PC-9 (cell line): ENCODE data around the gene HDGFL2.

Experiments used
- EZH2 ChIP-seq: fragments of 200-600 bp; sonication (generic); IDR thresholded peaks from 2 replicates; pipeline ENCODE4 v1.8.0; 2017; ENCODE audit warnings: antibody characterized with exemption, low read depth
- TF ChIP-seq, protein P1 (sequence below): fragments of 200-600 bp; sonication (generic); conservative IDR thresholded peaks from 2 replicates; pipeline ENCODE4 v1.6.1; 2017; ENCODE audit warnings: mixed run types, antibody characterized with exemption, mild to moderate bottlenecking, moderate library complexity

DNA sequence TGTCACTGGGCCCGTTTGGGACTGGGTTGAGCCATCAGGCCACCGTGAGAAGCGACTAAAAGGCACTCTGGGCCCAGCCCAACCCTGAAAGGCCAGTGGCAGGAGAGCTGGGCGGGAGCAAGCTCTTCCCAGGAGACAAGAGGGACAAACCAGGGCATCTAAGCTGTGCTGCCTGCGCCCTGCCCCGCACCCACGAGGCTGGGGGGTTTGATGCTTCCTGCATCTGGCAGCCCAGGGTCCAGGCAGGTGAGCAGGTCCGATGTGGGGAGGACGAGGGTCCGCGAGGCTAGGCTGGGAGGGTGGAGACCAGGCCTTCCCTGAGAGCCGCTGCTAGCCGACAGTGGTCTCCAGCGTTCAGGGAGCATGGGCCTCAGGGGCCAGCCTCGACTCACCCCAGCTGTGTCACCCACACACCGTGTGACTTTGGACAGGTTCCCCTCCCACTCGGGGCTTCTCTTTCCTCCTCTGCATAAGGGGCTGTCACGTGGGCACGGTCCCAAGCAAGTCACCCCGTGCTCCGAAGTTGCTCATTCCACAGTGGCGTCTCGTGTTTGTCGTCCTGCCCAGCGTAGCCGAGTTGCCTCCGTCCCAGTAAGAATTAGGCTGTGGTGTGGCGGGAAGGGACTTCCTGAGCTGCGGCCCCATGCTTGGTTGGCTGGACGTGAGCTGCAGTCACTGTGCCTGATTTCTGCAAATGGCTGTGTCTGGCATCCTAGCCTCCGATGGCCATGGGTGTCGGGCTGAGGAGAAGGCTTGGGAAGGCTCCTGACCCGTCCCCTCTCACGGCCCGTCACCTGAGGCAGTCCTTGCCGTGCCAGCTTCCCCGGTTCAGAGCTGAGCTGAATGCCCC is 30.4 kb downstream of the HDGFL2 start:
- TF ChIP-seq, protein P1, sequence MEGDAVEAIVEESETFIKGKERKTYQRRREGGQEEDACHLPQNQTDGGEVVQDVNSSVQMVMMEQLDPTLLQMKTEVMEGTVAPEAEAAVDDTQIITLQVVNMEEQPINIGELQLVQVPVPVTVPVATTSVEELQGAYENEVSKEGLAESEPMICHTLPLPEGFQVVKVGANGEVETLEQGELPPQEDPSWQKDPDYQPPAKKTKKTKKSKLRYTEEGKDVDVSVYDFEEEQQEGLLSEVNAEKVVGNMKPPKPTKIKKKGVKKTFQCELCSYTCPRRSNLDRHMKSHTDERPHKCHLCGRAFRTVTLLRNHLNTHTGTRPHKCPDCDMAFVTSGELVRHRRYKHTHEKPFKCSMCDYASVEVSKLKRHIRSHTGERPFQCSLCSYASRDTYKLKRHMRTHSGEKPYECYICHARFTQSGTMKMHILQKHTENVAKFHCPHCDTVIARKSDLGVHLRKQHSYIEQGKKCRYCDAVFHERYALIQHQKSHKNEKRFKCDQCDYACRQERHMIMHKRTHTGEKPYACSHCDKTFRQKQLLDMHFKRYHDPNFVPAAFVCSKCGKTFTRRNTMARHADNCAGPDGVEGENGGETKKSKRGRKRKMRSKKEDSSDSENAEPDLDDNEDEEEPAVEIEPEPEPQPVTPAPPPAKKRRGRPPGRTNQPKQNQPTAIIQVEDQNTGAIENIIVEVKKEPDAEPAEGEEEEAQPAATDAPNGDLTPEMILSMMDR: no peak
- no peak for TF ChIP-seq EZH2
